Panc1 (cell line): ENCODE data around the gene ZNF407. TPM values are rescaled to one million over a fixed set of nuclear protein-coding genes. Genes with fewer than 3 reads are reported as not detected.

Experiments
- ATAC-seq: fragments of 200-7000 bp; cut with Tn5 transposase; 2 replicates; pipeline ENCODE4 v1.9.1; 2020; ENCODE audit warnings: mild to moderate bottlenecking, moderate library complexity
- BruUV-seq: library from RNA; stranded (reverse); fragments of 400-500 nt; replicated peaks from 2 replicates; lab custom pipeline; 2021; lab: Mats Ljungman, UMichigan
- CTCF ChIA-PET: fragments of 300-600 bp; sonication (Branson Sonifier 250); formaldehyde crosslinking; loops from one replicate; lab custom pipeline; 2022; ENCODE audit warnings: antibody characterized with exemption; lab: Charles Lee
- POLR2A ChIA-PET: fragments of 300-600 bp; sonication (Branson Sonifier 250); formaldehyde crosslinking; loops from one replicate; lab custom pipeline; 2022; ENCODE audit warnings: antibody characterized with exemption; lab: Charles Lee
- DNase-seq: peaks from one replicate; pipeline ENCODE4 v3.0.0-alpha.2; 2010; ENCODE audit warnings: low read depth, low spot score
- H3K27ac ChIP-seq: 2 replicates; pipeline ENCODE4 v1.5.1; 2011; ENCODE audit warnings: mild to moderate bottlenecking, low read length, inconsistent platforms
- H3K27me3 ChIP-seq: fragments of 200-500 bp; sonication (Bioruptor generic); 2 replicates; pipeline ENCODE4 v1.6.0; 2014; ENCODE audit warnings: low read length, inconsistent platforms; ENCODE audit not compliant: control insufficient read depth, insufficient read depth
- H3K36me3 ChIP-seq: fragments of 200-500 bp; sonication (Bioruptor generic); 2 replicates; pipeline ENCODE4 v1.5.1; 2014; ENCODE audit warnings: inconsistent platforms, mild to moderate bottlenecking, low read length, moderate library complexity; ENCODE audit not compliant: control insufficient read depth, insufficient read depth
- H3K4me1 ChIP-seq: 2 replicates; pipeline ENCODE4 v1.5.1; 2011; ENCODE audit warnings: inconsistent platforms, mild to moderate bottlenecking, low read length, moderate library complexity; ENCODE audit not compliant: control insufficient read depth, insufficient read depth
- H3K4me3 ChIP-seq, 2 experiments: 2 replicates each; pipeline ENCODE4 v1.5.1; 2011 to 2012; ENCODE audit warnings: low read depth in 2 of 2, low read length in 2 of 2, mild to moderate bottlenecking in 2 of 2, inconsistent platforms in 1 of 2, moderate library complexity in 1 of 2
- H3K9me3 ChIP-seq: fragments of 200-500 bp; sonication (Bioruptor generic); 2 replicates; pipeline ENCODE4 v1.5.1; 2014; ENCODE audit warnings: low read depth, mild to moderate bottlenecking, inconsistent platforms, low read length, moderate library complexity; ENCODE audit not compliant: control insufficient read depth, insufficient read depth
- POLR2AphosphoS5 ChIP-seq: IDR thresholded peaks from 2 replicates; pipeline ENCODE4 v1.6.1; 2012; ENCODE audit warnings: mild to moderate bottlenecking, low read depth, low read length, moderate library complexity
- SIN3A ChIP-seq: IDR thresholded peaks from 2 replicates; pipeline ENCODE4 v1.6.1; 2012; ENCODE audit warnings: low read depth, mild to moderate bottlenecking, low read length, moderate library complexity, borderline replicate concordance; ENCODE audit not compliant: insufficient read depth
- TCF7L2 ChIP-seq: IDR thresholded peaks from 2 replicates; pipeline ENCODE4 v1.6.1; 2011; ENCODE audit warnings: mild to moderate bottlenecking, low read depth, low read length, inconsistent platforms
- in situ Hi-C: cut with HindIII; loops from 2 replicates; pipeline ENCODE4 v1.10.0; 2016; ENCODE audit warnings: low sequenced_read_pairs, low pct_unique_long_range_greater_than_20kb
- intact Hi-C: fragments of 100-400 bp; cut with micrococcal nuclease; formaldehyde crosslinking; loops from one replicate; pipeline ENCODE4 v1.10.0; 2022; ENCODE audit not compliant: unreplicated experiment
- total RNA-seq: library from RNA; stranded (reverse); gene quantifications from one replicate; pipeline ENCODE4 v1.2.1, GENCODE V29; 2021; ENCODE audit not compliant: unreplicated experiment
- TF ChIP-seq, protein P1 (sequence below), 2 experiments: IDR thresholded peaks; 2 replicates each; pipeline ENCODE4 v1.6.1; 2011 to 2012; ENCODE audit warnings: low read depth in 2 of 2, control low read depth in 1 of 2, low read length in 1 of 2, mild to moderate bottlenecking in 1 of 2, moderate library complexity in 1 of 2; ENCODE audit not compliant: insufficient read depth in 1 of 2
- TF ChIP-seq, protein P2 (sequence below): fragments of 450-650 bp; IDR thresholded peaks from 2 replicates; pipeline ENCODE4 v1.5.1; 2017; ENCODE audit warnings: mild to moderate bottlenecking

ZNF407 gene
- total RNA-seq, 1 experiment from 2014 or later = 16.8 TPM

DNA sequence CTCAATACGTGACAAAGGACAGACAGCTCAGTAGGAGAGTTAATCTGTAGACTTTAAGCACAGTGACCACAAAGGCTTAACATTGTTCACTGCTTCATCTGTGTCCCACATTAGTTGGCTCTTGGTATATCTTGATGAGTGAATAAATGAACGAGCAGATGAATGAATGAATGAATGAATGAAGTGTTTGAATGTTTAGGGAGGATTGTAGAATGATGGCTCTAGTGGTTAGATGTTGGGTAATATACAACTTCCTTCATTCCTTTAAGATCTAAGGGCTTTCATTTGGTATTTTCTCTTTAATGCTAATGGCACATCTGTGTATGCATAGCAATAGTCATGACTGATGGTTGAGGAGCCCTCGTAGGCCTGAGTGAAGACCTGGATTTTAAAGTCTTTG lies 40.5 kb downstream of the ZNF407 start:
- Histone ChIP-seq H3K4me3 (no peak overlapping the region), H3K27ac (no peak overlapping the region), H3K4me1 (no peaks in the 10 kb centered on the region), H3K36me3 (no peaks in the 10 kb centered on the region), H3K27me3 (no peaks in the 10 kb centered on the region), H3K9me3 (no peaks in the 10 kb centered on the region)
- ChIA-PET CTCF (no interaction called here), POLR2A (no interaction called here)
- no TSS peak for BruUV-seq
- in situ Hi-C loops (no loop called here), intact Hi-C loops (no loop called here)
- TF ChIP-seq, protein P1, sequence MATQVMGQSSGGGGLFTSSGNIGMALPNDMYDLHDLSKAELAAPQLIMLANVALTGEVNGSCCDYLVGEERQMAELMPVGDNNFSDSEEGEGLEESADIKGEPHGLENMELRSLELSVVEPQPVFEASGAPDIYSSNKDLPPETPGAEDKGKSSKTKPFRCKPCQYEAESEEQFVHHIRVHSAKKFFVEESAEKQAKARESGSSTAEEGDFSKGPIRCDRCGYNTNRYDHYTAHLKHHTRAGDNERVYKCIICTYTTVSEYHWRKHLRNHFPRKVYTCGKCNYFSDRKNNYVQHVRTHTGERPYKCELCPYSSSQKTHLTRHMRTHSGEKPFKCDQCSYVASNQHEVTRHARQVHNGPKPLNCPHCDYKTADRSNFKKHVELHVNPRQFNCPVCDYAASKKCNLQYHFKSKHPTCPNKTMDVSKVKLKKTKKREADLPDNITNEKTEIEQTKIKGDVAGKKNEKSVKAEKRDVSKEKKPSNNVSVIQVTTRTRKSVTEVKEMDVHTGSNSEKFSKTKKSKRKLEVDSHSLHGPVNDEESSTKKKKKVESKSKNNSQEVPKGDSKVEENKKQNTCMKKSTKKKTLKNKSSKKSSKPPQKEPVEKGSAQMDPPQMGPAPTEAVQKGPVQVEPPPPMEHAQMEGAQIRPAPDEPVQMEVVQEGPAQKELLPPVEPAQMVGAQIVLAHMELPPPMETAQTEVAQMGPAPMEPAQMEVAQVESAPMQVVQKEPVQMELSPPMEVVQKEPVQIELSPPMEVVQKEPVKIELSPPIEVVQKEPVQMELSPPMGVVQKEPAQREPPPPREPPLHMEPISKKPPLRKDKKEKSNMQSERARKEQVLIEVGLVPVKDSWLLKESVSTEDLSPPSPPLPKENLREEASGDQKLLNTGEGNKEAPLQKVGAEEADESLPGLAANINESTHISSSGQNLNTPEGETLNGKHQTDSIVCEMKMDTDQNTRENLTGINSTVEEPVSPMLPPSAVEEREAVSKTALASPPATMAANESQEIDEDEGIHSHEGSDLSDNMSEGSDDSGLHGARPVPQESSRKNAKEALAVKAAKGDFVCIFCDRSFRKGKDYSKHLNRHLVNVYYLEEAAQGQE (IDR thresholded peaks at IDR 0.05; ENCODE audit: insufficient read depth in 1 of 2, low read depth in 2 of 2, low read length in 1 of 2) = no peak
- TF ChIP-seq, protein P2, sequence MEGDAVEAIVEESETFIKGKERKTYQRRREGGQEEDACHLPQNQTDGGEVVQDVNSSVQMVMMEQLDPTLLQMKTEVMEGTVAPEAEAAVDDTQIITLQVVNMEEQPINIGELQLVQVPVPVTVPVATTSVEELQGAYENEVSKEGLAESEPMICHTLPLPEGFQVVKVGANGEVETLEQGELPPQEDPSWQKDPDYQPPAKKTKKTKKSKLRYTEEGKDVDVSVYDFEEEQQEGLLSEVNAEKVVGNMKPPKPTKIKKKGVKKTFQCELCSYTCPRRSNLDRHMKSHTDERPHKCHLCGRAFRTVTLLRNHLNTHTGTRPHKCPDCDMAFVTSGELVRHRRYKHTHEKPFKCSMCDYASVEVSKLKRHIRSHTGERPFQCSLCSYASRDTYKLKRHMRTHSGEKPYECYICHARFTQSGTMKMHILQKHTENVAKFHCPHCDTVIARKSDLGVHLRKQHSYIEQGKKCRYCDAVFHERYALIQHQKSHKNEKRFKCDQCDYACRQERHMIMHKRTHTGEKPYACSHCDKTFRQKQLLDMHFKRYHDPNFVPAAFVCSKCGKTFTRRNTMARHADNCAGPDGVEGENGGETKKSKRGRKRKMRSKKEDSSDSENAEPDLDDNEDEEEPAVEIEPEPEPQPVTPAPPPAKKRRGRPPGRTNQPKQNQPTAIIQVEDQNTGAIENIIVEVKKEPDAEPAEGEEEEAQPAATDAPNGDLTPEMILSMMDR = no peak
- no peak for TF ChIP-seq POLR2AphosphoS5
- no peak for TF ChIP-seq SIN3A
- no peak for TF ChIP-seq TCF7L2
- ATAC-seq (no peak), DNase-seq (no peak)

DNA sequence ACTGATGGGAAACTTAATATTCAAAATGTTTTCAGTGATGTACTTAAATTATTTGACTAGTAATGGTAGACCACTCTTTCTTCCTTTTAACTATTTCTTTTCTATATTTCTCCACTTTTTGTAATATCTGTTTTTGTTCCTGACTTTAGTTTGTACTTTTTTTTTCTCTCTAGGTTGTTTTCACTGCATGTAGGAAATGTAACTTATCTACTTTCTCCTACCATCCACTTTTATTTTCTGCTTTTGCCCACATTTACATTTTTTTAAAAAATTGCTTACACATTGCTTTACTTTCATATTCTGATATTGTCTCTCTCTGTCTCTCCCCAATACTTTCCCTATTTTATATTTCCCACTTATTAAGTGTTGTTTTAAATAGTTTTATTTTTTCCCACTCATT lies 47.0 kb downstream of the ZNF407 start:
- TF ChIP-seq POLR2AphosphoS5 = no peak
- TF ChIP-seq SIN3A = no peak
- TF ChIP-seq, protein P1 (IDR thresholded peaks at IDR 0.05; ENCODE audit: insufficient read depth in 1 of 2, low read depth in 2 of 2, low read length in 1 of 2) = no peak
- TF ChIP-seq, protein P2 = no peak
- TF ChIP-seq TCF7L2 = no peak
- no peaks in the 10 kb centered on the region for H3K27me3 ChIP-seq
- no peaks in the 10 kb centered on the region for H3K36me3 ChIP-seq
- BruUV-seq = no TSS peak
- CTCF ChIA-PET = no interaction called here
- no peak overlapping the region for H3K27ac ChIP-seq
- no peak for ATAC-seq
- in situ Hi-C loops = no loop called here
- no peak overlapping the region for H3K4me3 ChIP-seq
- intact Hi-C loops = no loop called here
- H3K4me1 ChIP-seq = no peaks in the 10 kb centered on the region
- H3K9me3 ChIP-seq = no peaks in the 10 kb centered on the region
- DNase-seq = no peak
- POLR2A ChIA-PET = no interaction called here
